Mesenchymal stem cell (in vitro differentiated cells and primary cell): Measurements from ENCODE around the gene MMP28.

ENCODE experiments used
- DNase-seq: peaks from one replicate; pipeline ENCODE4 v3.0.0-alpha.2; 2013
- H2AFZ ChIP-seq: one replicate; pipeline ENCODE4 v1.6.1; 2013; ENCODE audit warnings: low read depth, mild to moderate bottlenecking, control low read depth, inconsistent platforms, low read length, moderate library complexity
- H2AK5ac ChIP-seq: 2 replicates; pipeline ENCODE4 v1.6.1; 2013; ENCODE audit warnings: low read length, moderate library complexity, mild to moderate bottlenecking, inconsistent platforms; ENCODE audit not compliant: severe bottlenecking
- H2BK120ac ChIP-seq: one replicate; pipeline ENCODE4 v1.6.1; 2013; ENCODE audit warnings: low read depth, mild to moderate bottlenecking, inconsistent platforms, low read length, moderate library complexity
- H2BK12ac ChIP-seq, 2 experiments: one replicate each; pipeline ENCODE4 v1.6.1; 2013; ENCODE audit warnings: inconsistent platforms in 2 of 2, low read length in 2 of 2, mild to moderate bottlenecking in 2 of 2, moderate library complexity in 2 of 2, control low read depth in 1 of 2
- H2BK15ac ChIP-seq: one replicate; pipeline ENCODE4 v1.6.1; 2013; ENCODE audit warnings: mild to moderate bottlenecking, low read depth, inconsistent platforms; ENCODE audit not compliant: poor library complexity, severe bottlenecking
- H2BK5ac ChIP-seq: 2 replicates; pipeline ENCODE4 v1.6.1; 2013; ENCODE audit warnings: low read depth, mild to moderate bottlenecking, low read length, control low read depth, inconsistent platforms; ENCODE audit not compliant: poor library complexity, severe bottlenecking
- H3K14ac ChIP-seq, 2 experiments: one replicate each; pipeline ENCODE4 v1.6.1; 2013; ENCODE audit warnings: inconsistent platforms in 2 of 2, low read length in 2 of 2, control low read depth in 1 of 2, mild to moderate bottlenecking in 1 of 2, moderate library complexity in 1 of 2
- H3K18ac ChIP-seq, 2 experiments: one replicate each; pipeline ENCODE4 v1.6.1; 2013; ENCODE audit warnings: inconsistent platforms in 2 of 2, low read length in 2 of 2, control low read depth in 1 of 2, low read depth in 1 of 2, mild to moderate bottlenecking in 1 of 2
- H3K23ac ChIP-seq, 2 experiments: one replicate each; pipeline ENCODE4 v1.6.1; 2013; ENCODE audit warnings: inconsistent platforms in 2 of 2, low read length in 2 of 2, mild to moderate bottlenecking in 2 of 2, moderate library complexity in 2 of 2, control low read depth in 1 of 2
- H3K27ac ChIP-seq: 2 replicates; pipeline ENCODE4 v1.5.1; 2013; ENCODE audit warnings: mild to moderate bottlenecking, moderate library complexity, low read length, control low read depth, inconsistent platforms; ENCODE audit not compliant: poor library complexity, severe bottlenecking
- H3K27me3 ChIP-seq, 2 experiments: 2 replicates each; pipeline versions ENCODE4 v1.6.1 to v1.7.0; 2013; ENCODE audit warnings: low read length in 2 of 2, mild to moderate bottlenecking in 2 of 2, moderate library complexity in 2 of 2, control low read depth in 1 of 2, inconsistent platforms in 1 of 2; ENCODE audit not compliant: control insufficient read depth in 1 of 2, insufficient read depth in 1 of 2
- H3K36me3 ChIP-seq, 2 experiments: 2 replicates each; pipeline versions ENCODE4 v1.6.1 to v1.7.0; 2013; ENCODE audit warnings: low read length in 2 of 2, control low read depth in 1 of 2, inconsistent platforms in 1 of 2, low read depth in 1 of 2, mild to moderate bottlenecking in 1 of 2; ENCODE audit not compliant: insufficient read depth in 2 of 2, control insufficient read depth in 1 of 2
- H3K4ac ChIP-seq, 2 experiments: one replicate each; pipeline ENCODE4 v1.6.1; 2013; ENCODE audit warnings: inconsistent platforms in 2 of 2, low read length in 2 of 2, mild to moderate bottlenecking in 2 of 2, moderate library complexity in 2 of 2, control low read depth in 1 of 2, low read depth in 1 of 2
- H3K4me1 ChIP-seq: 2 replicates; pipeline ENCODE4 v1.6.1; 2013; ENCODE audit warnings: low read depth, low read length, control low read depth; ENCODE audit not compliant: control insufficient read depth, insufficient read depth
- H3K4me2 ChIP-seq: 2 replicates; pipeline ENCODE4 v1.6.1; 2013; ENCODE audit warnings: low read length, mild to moderate bottlenecking, inconsistent platforms; ENCODE audit not compliant: poor library complexity, severe bottlenecking
- H3K4me3 ChIP-seq, 2 experiments: 2 replicates each; pipeline versions ENCODE4 v1.5.1 to v1.7.0; 2013; ENCODE audit warnings: low read length in 2 of 2, mild to moderate bottlenecking in 2 of 2, control low read depth in 1 of 2, low read depth in 1 of 2; ENCODE audit not compliant: insufficient read depth in 1 of 2
- H3K79me1 ChIP-seq: replicated peaks from 2 replicates; pipeline ENCODE4 v1.6.1; 2013; ENCODE audit warnings: mild to moderate bottlenecking, control low read depth, low read length, inconsistent platforms; ENCODE audit not compliant: poor library complexity, severe bottlenecking
- H3K9ac ChIP-seq: 2 replicates; pipeline ENCODE4 v1.7.0; 2013; ENCODE audit warnings: mild to moderate bottlenecking, low read length, moderate library complexity
- H3K9me3 ChIP-seq: 2 replicates; pipeline ENCODE4 v1.7.0; 2013; ENCODE audit warnings: mild to moderate bottlenecking, low read length; ENCODE audit not compliant: control insufficient read depth
- H4K8ac ChIP-seq: one replicate; pipeline ENCODE4 v1.6.1; 2013; ENCODE audit warnings: inconsistent platforms, mild to moderate bottlenecking, low read length, moderate library complexity
- H4K91ac ChIP-seq: one replicate; pipeline ENCODE4 v1.6.1; 2013; ENCODE audit warnings: mild to moderate bottlenecking, low read length, inconsistent platforms
- WGBS: methylation state at CpG from one replicate; pipeline ENCODE4 v1.1.7; 2013; ENCODE audit warnings: mixed read lengths; 5-methylcytosine and 5-hydroxymethylcytosine counted together

The MMP28 gene

GRCh38 chr17:35735036-35735805 is 60.2 kb downstream of the MMP28 start:
- H3K79me1 ChIP-seq = peaks cover 2% of the 10 kb centered on the region
- H3K14ac ChIP-seq = no peak overlapping the region
- no peak overlapping the region for H2BK120ac ChIP-seq
- no peak overlapping the region for H2BK5ac ChIP-seq
- no peak overlapping the region for H3K4me2 ChIP-seq
- H3K36me3 ChIP-seq = peaks cover 0 to 2% of the 10 kb centered on the region in 2 experiments
- H2AFZ ChIP-seq = no peak overlapping the region
- no peak overlapping the region for H2BK15ac ChIP-seq
- H3K4me3 ChIP-seq = no peak overlapping the region
- H3K18ac ChIP-seq = no peak overlapping the region
- no peak overlapping the region for H3K9ac ChIP-seq
- no peak overlapping the region for H2BK12ac ChIP-seq
- no peaks in the 10 kb centered on the region for H3K9me3 ChIP-seq
- no peak overlapping the region for H3K23ac ChIP-seq
- peaks cover 13% of the 10 kb centered on the region for H3K4me1 ChIP-seq
- no peak overlapping the region for H4K91ac ChIP-seq
- H3K27me3 ChIP-seq = peaks cover 18 to 64% of the 10 kb centered on the region in 2 experiments
- DNase-seq = no peak
- no peak overlapping the region for H3K27ac ChIP-seq
- 96% methylated on average over 29 of the region's 29 CpGs for WGBS
- H2AK5ac ChIP-seq = no peak overlapping the region
- no peak overlapping the region for H4K8ac ChIP-seq
- no peak overlapping the region for H3K4ac ChIP-seq

- no peak overlapping the region for H3K4me2 ChIP-seq
- 96% methylated on average over 7 of the region's 7 CpGs for WGBS
- H2BK120ac ChIP-seq = no peak overlapping the region
Observed at GRCh38 chr17:35734396-35734795, 61.0 kb downstream of the MMP28 start.

GRCh38 chr17:35733366-35733765 is 62.1 kb downstream of the MMP28 start:
- no peak overlapping the region for H2BK12ac ChIP-seq
- no peak for DNase-seq
- no peak overlapping the region for H3K9ac ChIP-seq
- peaks cover 0 to 50% of the 10 kb centered on the region in 2 experiments for H3K27me3 ChIP-seq
- no peak overlapping the region for H4K91ac ChIP-seq
- H3K27ac ChIP-seq = no peak overlapping the region
- peaks cover 7% of the 10 kb centered on the region for H3K79me1 ChIP-seq
- no peak overlapping the region for H2AFZ ChIP-seq
- no peak overlapping the region for H3K18ac ChIP-seq
- no peak overlapping the region for H2BK120ac ChIP-seq
- H3K4ac ChIP-seq = no peak overlapping the region
- no peak overlapping the region for H3K4me2 ChIP-seq
- 94% methylated on average over 6 of the region's 6 CpGs for whole genome bisulfite sequencing
- H3K23ac ChIP-seq = no peak overlapping the region
- H3K9me3 ChIP-seq = no peaks in the 10 kb centered on the region
- no peak overlapping the region for H3K4me3 ChIP-seq
- no peak overlapping the region for H3K14ac ChIP-seq
- no peak overlapping the region for H2AK5ac ChIP-seq
- H3K36me3 ChIP-seq = peaks cover 4 to 8% of the 10 kb centered on the region in 2 experiments
- H4K8ac ChIP-seq = no peak overlapping the region
- peaks cover 22% of the 10 kb centered on the region for H3K4me1 ChIP-seq
- H2BK15ac ChIP-seq = no peak overlapping the region
- no peak overlapping the region for H2BK5ac ChIP-seq

More at GRCh38 chr17:35734396-35734795, 61.0 kb downstream of the MMP28 start:
- H3K4me3 ChIP-seq = no peak overlapping the region
- H3K4me1 ChIP-seq = peaks cover 17% of the 10 kb centered on the region
- H3K14ac ChIP-seq = no peak overlapping the region
- no peak overlapping the region for H3K18ac ChIP-seq
- H2BK15ac ChIP-seq = no peak overlapping the region
- H4K8ac ChIP-seq = no peak overlapping the region
- H3K23ac ChIP-seq = no peak overlapping the region
- peaks cover 2% of the 10 kb centered on the region for H3K79me1 ChIP-seq
- H2AFZ ChIP-seq = no peak overlapping the region
- peaks cover 0 to 2% of the 10 kb centered on the region in 2 experiments for H3K36me3 ChIP-seq
- no peak for DNase-seq
- H3K9me3 ChIP-seq = no peaks in the 10 kb centered on the region
- H3K9ac ChIP-seq = no peak overlapping the region
- H3K4ac ChIP-seq = no peak overlapping the region
- no peak overlapping the region for H2BK12ac ChIP-seq
- no peak overlapping the region for H4K91ac ChIP-seq
- H2BK5ac ChIP-seq = no peak overlapping the region
- H2AK5ac ChIP-seq = no peak overlapping the region
- H3K27ac ChIP-seq = no peak overlapping the region
- peaks cover 10 to 60% of the 10 kb centered on the region in 2 experiments for H3K27me3 ChIP-seq

GRCh38 chr17:35732806-35733136 is 62.7 kb downstream of the MMP28 start:
- no peak for DNase-seq
- Histone ChIP-seq H4K8ac (no peak overlapping the region), H3K9me3 (no peaks in the 10 kb centered on the region), H3K23ac (no peak overlapping the region), H3K27ac (no peak overlapping the region), H2AFZ (no peak overlapping the region), H3K4me1 (peaks cover 22% of the 10 kb centered on the region), H2BK12ac (no peak overlapping the region), H2AK5ac (no peak overlapping the region), H3K79me1 (peaks cover 7% of the 10 kb centered on the region), H3K4ac (no peak overlapping the region), H3K4me2 (no peak overlapping the region), H3K4me3 (no peak overlapping the region), H3K36me3 (peaks cover 5 to 10% of the 10 kb centered on the region in 2 experiments), H3K18ac (no peak overlapping the region), H3K9ac (no peak overlapping the region), H2BK15ac (no peak overlapping the region), H4K91ac (no peak overlapping the region), H3K14ac (no peak overlapping the region), H3K27me3 (peaks cover 0 to 44% of the 10 kb centered on the region in 2 experiments), H2BK5ac (no peak overlapping the region), H2BK120ac (no peak overlapping the region)
- WGBS = 93% methylated on average over 1 of the region's 1 CpG
